GM19438 (cell line): Measurements from ENCODE around the gene DTHD1.

Source experiments
- ATAC-seq: cut with Tn5 transposase; IDR thresholded peaks from one replicate; pipeline ENCODE4 v1.9.1; 2021; ENCODE audit warnings: low read depth; ENCODE audit not compliant: unreplicated experiment

DTHD1 gene

GRCh38 chr4:36269101-36269500 is 12.3 kb upstream of the DTHD1 start:
- no peak for ATAC-seq

- ATAC-seq, result no peak
Measured at GRCh38 chr4:36269533-36270173, 11.8 kb upstream of the DTHD1 start.

- no peak for ATAC-seq
Measured at GRCh38 chr4:36273276-36273675, 8.1 kb upstream of the DTHD1 start.

- no peak for ATAC-seq
Measured at GRCh38 chr4:36274158-36274557, 7.3 kb upstream of the DTHD1 start.

GRCh38 chr4:36277533-36277932 is 3.9 kb upstream of the DTHD1 start:
- ATAC-seq, result no peak

GRCh38 chr4:36278789-36279188 is 2.6 kb upstream of the DTHD1 start:
- ATAC-seq, result no peak

DNA sequence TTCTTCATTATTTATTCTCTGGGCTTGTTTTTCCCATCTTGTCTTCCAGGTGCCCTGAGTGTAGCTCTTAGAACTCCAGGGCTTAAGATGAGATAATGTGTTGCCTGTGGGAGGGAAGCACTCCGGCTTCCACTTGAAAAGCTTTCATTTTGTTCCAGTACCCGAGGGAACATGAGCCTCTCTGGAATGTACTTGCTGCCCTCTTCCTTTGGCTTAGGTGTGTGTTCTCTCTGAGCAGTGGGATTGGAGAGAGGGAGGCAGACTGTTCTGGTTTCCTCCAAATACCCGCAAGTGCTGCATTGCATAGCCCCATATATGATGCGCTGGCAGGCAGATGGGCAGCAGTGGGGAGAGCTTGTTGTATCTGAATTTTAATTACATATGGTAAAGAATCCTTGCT is 861 bp upstream of the DTHD1 start:
- no peak for ATAC-seq

- ATAC-seq, result no peak
Measured at GRCh38 chr4:36282503-36283030, 1.2 kb downstream of the DTHD1 start.

GRCh38 chr4:36283912-36284465 is 2.6 kb downstream of the DTHD1 start:
- ATAC-seq, result no peak

DNA sequence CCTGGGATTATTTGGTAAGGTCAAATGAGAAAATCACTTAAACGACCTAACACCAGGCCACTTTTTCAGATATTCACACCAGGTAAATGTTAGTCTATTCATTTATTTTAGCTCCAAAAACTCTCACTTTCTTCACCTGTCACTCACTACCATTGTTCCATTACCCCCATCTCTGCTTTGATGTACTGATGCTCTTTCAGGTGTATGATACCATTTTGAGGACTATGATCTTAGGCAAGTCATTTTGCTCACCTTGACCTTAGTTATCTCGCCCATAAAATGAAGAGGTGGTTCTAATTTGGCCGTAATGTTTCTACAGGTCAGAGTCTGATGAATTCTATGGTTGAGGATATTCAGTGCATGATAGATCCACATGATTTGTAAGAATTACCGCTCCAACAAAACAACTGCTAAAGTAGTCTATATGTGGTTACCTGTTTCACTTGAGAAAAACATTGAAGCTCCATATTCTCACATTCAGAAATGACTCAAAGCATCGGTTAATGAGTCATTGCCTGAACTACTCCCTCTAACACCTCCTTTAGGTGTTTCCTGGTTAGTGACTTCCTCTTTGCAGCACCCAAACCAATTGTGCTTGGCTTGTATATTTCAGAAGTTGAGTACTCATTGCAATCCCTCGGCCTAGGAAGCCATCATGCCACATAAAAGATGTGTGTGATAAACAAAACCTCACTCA is 4.5 kb downstream of the DTHD1 start:
- ATAC-seq, result peak; percentile 98

- peak; percentile 29 for ATAC-seq
Measured at GRCh38 chr4:36286481-36286871, 5.1 kb downstream of the DTHD1 start.

- ATAC-seq, result no peak
Measured at GRCh38 chr4:36288731-36289426, 7.5 kb downstream of the DTHD1 start.

GRCh38 chr4:36290641-36291040 is 9.2 kb downstream of the DTHD1 start:
- ATAC-seq, result no peak

DNA sequence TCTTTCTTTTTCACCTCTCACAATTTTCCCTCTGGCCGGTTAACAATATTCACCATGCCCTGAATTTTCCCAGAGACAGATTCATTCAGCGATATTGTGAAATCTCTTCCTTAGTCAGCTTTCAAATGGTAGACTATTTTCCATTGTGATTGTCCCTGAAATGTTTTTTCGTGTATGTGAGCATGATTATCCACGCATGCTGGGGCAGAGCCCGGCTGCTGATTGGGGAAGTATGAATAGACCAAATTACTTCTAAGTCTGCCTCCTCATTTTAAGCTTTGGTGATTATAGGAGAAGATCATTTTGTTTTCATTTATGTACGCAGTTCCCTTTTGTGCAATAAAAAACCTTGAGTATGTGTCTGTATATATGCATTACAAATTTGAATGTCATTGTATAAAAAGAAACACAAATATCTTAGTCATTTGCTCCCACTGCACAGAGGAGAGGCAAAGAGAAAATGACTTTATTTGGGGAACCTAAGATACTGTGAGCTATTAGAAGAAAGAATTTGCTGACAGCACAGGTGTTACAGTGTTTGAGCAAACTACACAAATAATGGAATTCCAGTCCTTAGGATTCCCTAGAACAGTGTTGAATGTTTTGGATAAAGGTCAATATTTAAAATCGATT is 11.3 kb downstream of the DTHD1 start:
- peak; percentile 56 for ATAC-seq

DNA sequence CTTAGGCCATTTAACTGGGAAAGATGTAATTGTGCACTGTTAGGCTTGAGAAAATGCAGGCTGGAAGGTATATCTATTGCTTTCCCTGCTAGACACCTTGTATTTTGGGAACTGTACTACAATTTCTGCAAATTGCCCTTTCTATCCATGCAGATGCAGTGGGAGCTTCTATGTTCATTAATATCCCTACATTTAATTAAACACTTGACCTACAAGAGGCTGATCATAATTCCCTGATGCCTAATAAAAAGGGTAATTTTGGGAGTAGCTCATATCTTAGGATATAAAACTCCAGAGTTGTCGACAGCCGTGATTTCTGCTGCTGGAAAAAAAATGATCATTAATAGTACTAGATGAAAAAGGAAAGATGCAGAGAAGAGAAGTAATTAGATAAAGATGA is 19.7 kb downstream of the DTHD1 start:
- ATAC-seq, result no peak

DNA sequence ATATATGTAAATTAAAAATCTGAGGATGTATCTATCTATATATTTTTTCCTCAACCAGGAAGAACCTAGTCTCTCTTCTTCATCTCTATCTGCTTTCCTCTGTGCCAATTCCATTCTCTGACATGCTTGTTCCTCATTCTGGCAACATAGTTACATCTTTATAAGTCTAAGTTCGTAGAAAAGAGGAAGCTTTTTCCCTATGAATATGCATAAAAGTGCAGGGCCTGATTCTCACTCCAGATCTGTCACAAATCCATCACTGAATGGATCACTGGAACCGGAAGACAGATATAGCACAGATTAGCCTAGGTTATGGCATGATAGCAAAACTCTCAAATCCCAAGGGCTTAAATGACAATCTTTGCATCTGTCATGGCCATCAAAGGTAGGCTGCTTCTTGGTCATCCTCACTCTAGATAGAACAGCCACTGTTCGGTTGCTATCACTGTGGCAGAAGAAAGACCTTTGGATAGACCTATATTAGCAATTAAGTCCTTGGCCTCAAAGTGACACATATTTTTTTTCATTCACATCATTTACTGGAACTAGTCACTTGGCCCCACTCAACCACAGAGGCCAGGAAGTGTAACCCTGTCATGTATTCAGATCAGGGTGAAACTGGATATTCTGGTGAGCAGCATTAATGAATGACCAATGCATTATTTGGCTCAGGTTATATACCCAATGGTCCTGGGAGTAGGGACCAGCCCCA is 22.2 kb downstream of the DTHD1 start:
- ATAC-seq, result peak; percentile 93

DNA sequence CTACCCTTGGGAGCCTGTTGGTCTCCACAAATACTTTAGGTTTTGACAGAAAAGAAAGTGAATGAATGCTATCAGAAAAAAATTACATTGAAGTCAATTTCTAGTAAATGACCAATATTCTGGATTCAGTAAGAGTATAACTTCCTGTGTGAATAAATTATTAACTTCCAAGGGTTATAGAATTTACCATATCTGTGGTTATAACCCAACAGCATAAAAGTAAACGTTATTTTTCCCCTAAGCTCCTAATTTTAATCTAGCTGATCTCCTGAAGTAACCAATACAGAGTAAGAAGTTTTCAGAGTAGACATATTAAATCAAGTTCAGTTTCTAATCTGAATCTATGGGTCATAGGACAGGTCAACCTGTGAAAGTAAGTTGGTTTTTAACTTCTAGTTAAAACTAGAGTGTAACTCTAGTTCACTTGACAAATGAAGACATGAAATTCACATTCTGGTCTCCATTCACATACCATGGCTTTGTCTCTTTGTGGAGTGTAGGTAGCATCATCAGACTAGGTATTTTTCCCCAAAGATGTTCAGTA is 22.8 kb downstream of the DTHD1 start:
- ATAC-seq, result peak; percentile 30

DNA sequence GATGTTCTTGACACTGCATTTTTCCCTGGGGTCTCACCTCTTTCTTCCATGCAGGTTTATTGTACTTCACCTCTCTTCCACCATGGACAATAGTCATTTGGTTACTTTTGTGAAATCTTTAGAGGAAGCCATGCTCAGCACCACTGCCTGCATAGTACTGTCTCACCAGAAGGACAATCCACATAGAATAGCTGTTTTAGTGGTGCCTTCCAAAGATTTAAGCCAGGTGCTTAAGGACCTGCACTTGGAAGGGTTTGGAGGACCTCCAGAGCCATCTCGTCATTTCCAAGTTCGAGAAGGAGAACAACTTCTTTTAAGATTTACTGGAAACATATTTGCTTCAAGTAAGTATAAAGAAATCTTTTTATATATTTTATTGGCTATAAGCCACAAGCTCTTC is 26.7 kb downstream of the DTHD1 start:
- ATAC-seq, result no peak

- no peak for ATAC-seq
Measured at GRCh38 chr4:36310216-36310615, 28.8 kb downstream of the DTHD1 start.

- ATAC-seq, result peak; percentile 97
Measured at GRCh38 chr4:36310793-36311192, 29.4 kb downstream of the DTHD1 start.
